OCI-LY3 (cell line): ENCODE data around the gene ARID3B.

Source experiments
- H2AFZ ChIP-seq: fragments of 200-600, 300-600 bp; shearing (Covaris generic); 2 replicates; pipeline ENCODE4 v1.6.0; 2014; ENCODE audit warnings: antibody characterized with exemption, low read depth, low read length
- H3K27ac ChIP-seq: fragments of 200-600, 300-600 bp; sonication (generic); 2 replicates; pipeline ENCODE4 v1.5.1; 2014; ENCODE audit warnings: mild to moderate bottlenecking, low read length, moderate library complexity, mixed read lengths
- H3K27me3 ChIP-seq: fragments of 200-600, 300-600 bp; sonication (generic); 2 replicates; pipeline ENCODE4 v1.6.1; 2014; ENCODE audit warnings: low read depth, low read length, mixed read lengths
- H3K36me3 ChIP-seq: fragments of 200-600, 300-600 bp; sonication (generic); replicated peaks from 2 replicates; pipeline ENCODE3; 2014; ENCODE audit warnings: low read depth, low read length, mixed read lengths
- H3K4me1 ChIP-seq: fragments of 300-600, 200-600 bp; sonication (generic); 2 replicates; pipeline ENCODE4 v1.6.1; 2014; ENCODE audit warnings: low read length, mixed read lengths
- H3K4me2 ChIP-seq: fragments of 200-600, 300-600 bp; sonication (generic); 2 replicates; pipeline ENCODE4 v1.6.1; 2014; ENCODE audit warnings: low read length, mixed read lengths
- H3K4me3 ChIP-seq: fragments of 300-600, 200-600 bp; sonication (generic); 2 replicates; pipeline ENCODE4 v1.5.1; 2014; ENCODE audit warnings: antibody characterized with exemption, mild to moderate bottlenecking, low read length, moderate library complexity
- H3K79me2 ChIP-seq: fragments of 300-600, 200-600 bp; shearing (Covaris generic); 2 replicates; pipeline ENCODE4 v1.6.1; 2014; ENCODE audit warnings: mild to moderate bottlenecking, low read length, mixed read lengths
- H3K9ac ChIP-seq: fragments of 300-600, 200-600 bp; shearing (Covaris generic); 2 replicates; pipeline ENCODE4 v1.6.0; 2014; ENCODE audit warnings: mild to moderate bottlenecking, low read length, moderate library complexity
- H3K9me3 ChIP-seq: fragments of 200-600, 300-600 bp; shearing (Covaris generic); 2 replicates; pipeline ENCODE4 v1.6.1; 2014; ENCODE audit warnings: low read length, mixed read lengths; ENCODE audit not compliant: insufficient read depth
- H4K20me1 ChIP-seq: fragments of 200-600, 300-600 bp; sonication (generic); 2 replicates; pipeline ENCODE4 v1.6.1; 2016; ENCODE audit warnings: low read length, mixed read lengths; ENCODE audit not compliant: insufficient read depth
- EZH2phosphoT487 ChIP-seq: fragments of 200-600 bp; shearing (Covaris generic); IDR thresholded peaks from 2 replicates; pipeline ENCODE4 v1.6.1; 2018; ENCODE audit warnings: antibody characterized with exemption, mixed run types, low read depth
- TF ChIP-seq, protein P1 (sequence below): fragments of 200-600, 300-600 bp; sonication (generic); IDR thresholded peaks from 2 replicates; pipeline ENCODE4 v1.5.1; 2014; ENCODE audit warnings: antibody characterized with exemption, low read length, low read depth

Gene ARID3B

GRCh38 chr15:74584204-74584603 lies 43.2 kb downstream of the ARID3B start:
- H3K36me3 ChIP-seq = peaks cover 70% of the 10 kb centered on the region
- no peak overlapping the region for H3K27ac ChIP-seq

DNA sequence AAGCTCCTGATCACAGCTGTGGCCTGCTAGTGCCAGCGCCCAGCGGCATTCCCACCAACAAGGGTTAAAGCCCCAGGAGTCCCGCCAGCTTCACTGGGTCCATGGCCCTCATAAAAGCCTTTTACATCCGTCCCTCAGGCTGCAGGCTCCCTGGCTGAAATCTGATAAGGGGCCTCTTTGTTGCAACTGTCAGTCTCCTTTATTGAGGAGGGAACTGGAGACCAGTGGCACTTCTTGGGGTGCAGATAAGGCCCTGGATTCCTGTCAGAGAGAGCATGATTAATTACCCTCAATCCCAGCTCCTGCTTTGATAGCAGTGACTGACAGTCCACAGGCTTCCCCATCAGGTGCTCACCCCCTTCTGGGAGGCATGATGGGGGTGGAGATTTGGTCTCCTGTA lies 43.8 kb downstream of the ARID3B start:
- H3K79me2 ChIP-seq = peaks cover 57% of the 10 kb centered on the region
- no peak overlapping the region for H3K9ac ChIP-seq
- no peak overlapping the region for H2AFZ ChIP-seq
- no peaks in the 10 kb centered on the region for H3K9me3 ChIP-seq
- H3K36me3 ChIP-seq = peaks cover 70% of the 10 kb centered on the region
- no peak overlapping the region for H3K27ac ChIP-seq
- no peaks in the 10 kb centered on the region for H3K27me3 ChIP-seq
- TF ChIP-seq, protein P1, sequence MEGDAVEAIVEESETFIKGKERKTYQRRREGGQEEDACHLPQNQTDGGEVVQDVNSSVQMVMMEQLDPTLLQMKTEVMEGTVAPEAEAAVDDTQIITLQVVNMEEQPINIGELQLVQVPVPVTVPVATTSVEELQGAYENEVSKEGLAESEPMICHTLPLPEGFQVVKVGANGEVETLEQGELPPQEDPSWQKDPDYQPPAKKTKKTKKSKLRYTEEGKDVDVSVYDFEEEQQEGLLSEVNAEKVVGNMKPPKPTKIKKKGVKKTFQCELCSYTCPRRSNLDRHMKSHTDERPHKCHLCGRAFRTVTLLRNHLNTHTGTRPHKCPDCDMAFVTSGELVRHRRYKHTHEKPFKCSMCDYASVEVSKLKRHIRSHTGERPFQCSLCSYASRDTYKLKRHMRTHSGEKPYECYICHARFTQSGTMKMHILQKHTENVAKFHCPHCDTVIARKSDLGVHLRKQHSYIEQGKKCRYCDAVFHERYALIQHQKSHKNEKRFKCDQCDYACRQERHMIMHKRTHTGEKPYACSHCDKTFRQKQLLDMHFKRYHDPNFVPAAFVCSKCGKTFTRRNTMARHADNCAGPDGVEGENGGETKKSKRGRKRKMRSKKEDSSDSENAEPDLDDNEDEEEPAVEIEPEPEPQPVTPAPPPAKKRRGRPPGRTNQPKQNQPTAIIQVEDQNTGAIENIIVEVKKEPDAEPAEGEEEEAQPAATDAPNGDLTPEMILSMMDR = no peak
- TF ChIP-seq EZH2phosphoT487 = no peak
- H3K4me2 ChIP-seq = no peak overlapping the region
- no peaks in the 10 kb centered on the region for H3K4me1 ChIP-seq
- peaks cover 49% of the 10 kb centered on the region for H4K20me1 ChIP-seq
- no peak overlapping the region for H3K4me3 ChIP-seq

More at GRCh38 chr15:74584204-74584603, 43.2 kb downstream of the ARID3B start:
- H3K4me1 ChIP-seq = no peaks in the 10 kb centered on the region
- no peaks in the 10 kb centered on the region for H3K9me3 ChIP-seq
- no peak overlapping the region for H3K4me2 ChIP-seq
- no peak for TF ChIP-seq EZH2phosphoT487
- TF ChIP-seq, protein P1 = no peak
- H3K4me3 ChIP-seq = no peak overlapping the region
- peaks cover 52% of the 10 kb centered on the region for H4K20me1 ChIP-seq
- no peaks in the 10 kb centered on the region for H3K27me3 ChIP-seq
- no peak overlapping the region for H3K9ac ChIP-seq
- H2AFZ ChIP-seq = no peak overlapping the region
- peaks cover 61% of the 10 kb centered on the region for H3K79me2 ChIP-seq

GRCh38 chr15:74585191-74585590 lies 44.2 kb downstream of the ARID3B start:
- peaks cover 56% of the 10 kb centered on the region for H3K79me2 ChIP-seq
- H3K27me3 ChIP-seq = no peaks in the 10 kb centered on the region
- H3K4me2 ChIP-seq = no peak overlapping the region
- H3K4me3 ChIP-seq = no peak overlapping the region
- no peaks in the 10 kb centered on the region for H3K9me3 ChIP-seq
- no peak overlapping the region for H3K27ac ChIP-seq
- no peak overlapping the region for H2AFZ ChIP-seq
- no peaks in the 10 kb centered on the region for H3K4me1 ChIP-seq
- H3K9ac ChIP-seq = no peak overlapping the region
- H4K20me1 ChIP-seq = peaks cover 49% of the 10 kb centered on the region
- H3K36me3 ChIP-seq = peaks cover 72% of the 10 kb centered on the region
- TF ChIP-seq, protein P1 = no peak
- no peak for TF ChIP-seq EZH2phosphoT487

DNA sequence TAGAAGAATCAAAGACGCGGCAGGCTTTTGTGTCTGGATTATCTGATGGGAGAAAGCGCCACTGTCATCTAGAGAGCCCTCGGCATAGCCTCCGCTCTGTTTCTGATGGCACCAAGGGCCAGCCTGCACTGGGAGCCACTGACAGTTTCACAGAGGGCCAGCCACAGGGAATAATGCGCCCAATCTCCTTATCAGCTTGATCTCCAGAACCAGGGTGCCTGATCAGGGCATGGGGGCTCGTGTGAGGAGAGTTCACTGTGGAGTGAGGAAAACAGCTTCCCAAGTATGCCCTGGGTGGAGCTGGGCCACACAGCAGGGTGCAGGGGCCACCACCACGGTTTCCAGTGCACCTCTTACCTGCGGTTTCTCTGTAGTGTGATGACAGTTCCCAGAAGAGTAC lies 44.8 kb downstream of the ARID3B start:
- no peaks in the 10 kb centered on the region for H3K9me3 ChIP-seq
- H3K4me3 ChIP-seq = no peak overlapping the region
- H3K79me2 ChIP-seq = peaks cover 49% of the 10 kb centered on the region
- H3K4me2 ChIP-seq = no peak overlapping the region
- H3K36me3 ChIP-seq = peaks cover 72% of the 10 kb centered on the region
- H2AFZ ChIP-seq = no peak overlapping the region
- peaks cover 43% of the 10 kb centered on the region for H4K20me1 ChIP-seq
- no peaks in the 10 kb centered on the region for H3K27me3 ChIP-seq
- no peak overlapping the region for H3K27ac ChIP-seq
- H3K4me1 ChIP-seq = no peaks in the 10 kb centered on the region
- H3K9ac ChIP-seq = no peak overlapping the region
- TF ChIP-seq EZH2phosphoT487 = no peak
- TF ChIP-seq, protein P1 = no peak
